Measurements from ENCODE around the gene ARHGAP29. TPM values are rescaled to one million over a fixed set of nuclear protein-coding genes. Genes with fewer than 3 reads are reported as not detected.

ARHGAP29 gene
- total RNA-seq (10 to 100 TPM; 34.7 to 41.7 TPM), polyA plus RNA-seq (ENCODE audit: insufficient read depth, low read depth, low replicate concordance) (24.9 TPM)
- long read RNA-seq, donor 1, full-length matches to known transcripts = 4 of 4 reads
- long read RNA-seq, donor 1, partial matches to known transcripts = 0 of 4 reads
- long read RNA-seq, donor 1, other reads (novel, unspliced or antisense) = 0 of 4 reads
- long read RNA-seq, donor 2, partial matches to known transcripts = 0 of 2 reads
- long read RNA-seq, donor 2, other reads (novel, unspliced or antisense) = 0 of 2 reads

- TF ChIP-seq CTCF (IDR thresholded peaks at IDR 0.05) (peak in 1 of 3 experiments; percentile 10), POLR2A (IDR thresholded peaks at IDR 0.05) (peak; percentile 44)
- peak within 1 kb of the TSS; percentile 84 to 88 for H3K27ac ChIP-seq
Measured at GRCh38 chr1:94237291-94238226, at the start of gene ARHGAP29. ARHGAP29 (minus strand) TSS chr1:94237584; CDS start chr1:94231611, 5,973 bp downstream.

GRCh38 chr1:94286864-94287437 is 49.6 kb upstream of the ARHGAP29 start:
- Histone ChIP-seq H3K27me3 (no peaks in the 10 kb centered on the region), H3K4me1 (no peaks in the 10 kb centered on the region), H3K36me3 (ENCODE audit: low read depth, missing control alignments) (no peaks in the 10 kb centered on the region), H3K4me3 (no peak overlapping the region), H3K27ac (no peak overlapping the region), H3K9me3 (no peaks in the 10 kb centered on the region)
- 82 to 87% methylated on average over 3 of the region's 3 CpGs for WGBS, 2 donors
- no peak for TF ChIP-seq POLR2A (IDR thresholded peaks at IDR 0.05)
- no peak for TF ChIP-seq CTCF (IDR thresholded peaks at IDR 0.05)
- intact Hi-C loops (cut with DNase I; ENCODE audit: low total_unique reads) = no loop called here
- DNase-seq = no peak

More at GRCh38 chr1:94237291-94238226, at the start of gene ARHGAP29:
- Histone ChIP-seq H3K36me3 (ENCODE audit: low read depth, missing control alignments) (no peaks in the 10 kb centered on the region), H3K4me1 (peaks cover 4% of the 10 kb centered on the region), H3K4me3 (peak within 1 kb of the TSS; percentile 78 to 94), H3K9me3 (no peaks in the 10 kb centered on the region), H3K27me3 (no peaks in the 10 kb centered on the region)
- DNase-seq = peak; percentile 89
- intact Hi-C loops (cut with DNase I; ENCODE audit: low total_unique reads) = no loop called here
- 6 to 29% methylated on average over 15 to 71 of the region's 88 CpGs for WGBS, 2 donors

- intact Hi-C loops (cut with DNase I; ENCODE audit: low total_unique reads) = no loop called here
- TF ChIP-seq CTCF (IDR thresholded peaks at IDR 0.05) = no peak
- TF ChIP-seq POLR2A (IDR thresholded peaks at IDR 0.05) = no peak
- H3K4me3 ChIP-seq = no peak overlapping the region
- H3K27ac ChIP-seq = no peak overlapping the region
- no peaks in the 10 kb centered on the region for H3K4me1 ChIP-seq
- no peaks in the 10 kb centered on the region for H3K9me3 ChIP-seq
- no peaks in the 10 kb centered on the region for H3K36me3 ChIP-seq (ENCODE audit: low read depth, missing control alignments)
- no peaks in the 10 kb centered on the region for H3K27me3 ChIP-seq
- WGBS, 2 donors = 90 to 92% methylated on average over 4 of the region's 4 CpGs
- no peak for DNase-seq
Measured at GRCh38 chr1:94285031-94285654, 47.8 kb upstream of the ARHGAP29 start.

GRCh38 chr1:94284476-94284875 is 47.1 kb upstream of the ARHGAP29 start:
- 90 to 98% methylated on average over 2 of the region's 2 CpGs for WGBS, 2 donors
- no peaks in the 10 kb centered on the region for H3K27me3 ChIP-seq

More at GRCh38 chr1:94284476-94284875, 47.1 kb upstream of the ARHGAP29 start:
- intact Hi-C loops (cut with DNase I; ENCODE audit: low total_unique reads) = no loop called here
- Histone ChIP-seq H3K36me3 (ENCODE audit: low read depth, missing control alignments) (no peaks in the 10 kb centered on the region), H3K4me3 (no peak overlapping the region), H3K27ac (no peak overlapping the region), H3K4me1 (no peaks in the 10 kb centered on the region), H3K9me3 (no peaks in the 10 kb centered on the region)
- TF ChIP-seq CTCF (IDR thresholded peaks at IDR 0.05) = no peak
- no peak for TF ChIP-seq POLR2A (IDR thresholded peaks at IDR 0.05)
- DNase-seq = no peak
